ENCODE results near the gene SDCCAG8.

The SDCCAG8 gene

GRCh38 chr1:243470502-243470901 lies 214.7 kb downstream of the SDCCAG8 start:
- no peak for DNase-seq

GRCh38 chr1:243471026-243471685 lies 215.3 kb downstream of the SDCCAG8 start:
- no peak for DNase-seq

DNA sequence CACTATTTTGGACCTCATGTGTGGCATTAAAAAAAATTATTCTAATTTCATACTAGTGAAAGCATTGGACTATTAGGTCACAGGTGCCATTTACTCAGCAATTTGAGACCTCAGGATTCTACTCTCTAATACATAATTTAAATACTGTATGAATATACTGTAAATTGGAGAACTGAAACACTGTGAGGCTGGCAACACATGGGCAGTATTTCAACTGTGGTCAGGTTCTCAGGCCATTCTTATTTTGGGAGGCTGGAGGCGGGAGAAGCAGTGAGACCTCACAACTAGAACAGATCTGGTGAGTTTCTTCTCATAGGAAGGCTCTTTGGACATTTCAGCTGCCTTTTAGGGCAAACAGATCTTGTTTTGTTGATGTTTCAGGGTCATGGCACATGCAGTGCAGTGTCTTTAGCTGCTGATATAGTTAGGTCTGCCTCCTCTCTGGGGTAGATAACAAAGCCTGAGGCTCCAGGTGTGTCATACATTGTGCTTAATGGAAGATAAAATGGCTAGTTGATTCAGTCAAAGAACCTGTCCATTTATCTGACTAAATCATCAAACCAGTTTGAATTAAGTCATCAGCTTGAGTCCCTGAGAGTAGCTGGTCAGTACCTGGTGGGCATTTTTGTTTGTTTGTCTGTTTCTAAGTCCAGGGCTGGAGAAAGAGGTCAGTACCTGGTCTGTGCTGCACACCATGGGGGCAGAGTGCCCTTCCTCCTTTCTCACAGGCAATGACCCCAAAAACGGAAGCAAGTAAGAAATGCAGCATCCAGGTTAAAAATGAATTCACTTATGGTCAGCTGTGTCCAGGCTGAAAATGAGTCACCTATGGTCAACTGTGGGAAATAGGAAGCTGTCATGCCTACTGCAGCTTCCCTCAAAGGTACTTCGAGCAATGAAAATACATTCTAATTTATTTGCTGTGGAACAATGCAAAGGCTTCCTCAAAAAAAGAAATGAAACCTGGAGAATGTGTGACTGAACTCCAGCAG lies 216.2 kb downstream of the SDCCAG8 start:
- DNase-seq, result no peak

DNA sequence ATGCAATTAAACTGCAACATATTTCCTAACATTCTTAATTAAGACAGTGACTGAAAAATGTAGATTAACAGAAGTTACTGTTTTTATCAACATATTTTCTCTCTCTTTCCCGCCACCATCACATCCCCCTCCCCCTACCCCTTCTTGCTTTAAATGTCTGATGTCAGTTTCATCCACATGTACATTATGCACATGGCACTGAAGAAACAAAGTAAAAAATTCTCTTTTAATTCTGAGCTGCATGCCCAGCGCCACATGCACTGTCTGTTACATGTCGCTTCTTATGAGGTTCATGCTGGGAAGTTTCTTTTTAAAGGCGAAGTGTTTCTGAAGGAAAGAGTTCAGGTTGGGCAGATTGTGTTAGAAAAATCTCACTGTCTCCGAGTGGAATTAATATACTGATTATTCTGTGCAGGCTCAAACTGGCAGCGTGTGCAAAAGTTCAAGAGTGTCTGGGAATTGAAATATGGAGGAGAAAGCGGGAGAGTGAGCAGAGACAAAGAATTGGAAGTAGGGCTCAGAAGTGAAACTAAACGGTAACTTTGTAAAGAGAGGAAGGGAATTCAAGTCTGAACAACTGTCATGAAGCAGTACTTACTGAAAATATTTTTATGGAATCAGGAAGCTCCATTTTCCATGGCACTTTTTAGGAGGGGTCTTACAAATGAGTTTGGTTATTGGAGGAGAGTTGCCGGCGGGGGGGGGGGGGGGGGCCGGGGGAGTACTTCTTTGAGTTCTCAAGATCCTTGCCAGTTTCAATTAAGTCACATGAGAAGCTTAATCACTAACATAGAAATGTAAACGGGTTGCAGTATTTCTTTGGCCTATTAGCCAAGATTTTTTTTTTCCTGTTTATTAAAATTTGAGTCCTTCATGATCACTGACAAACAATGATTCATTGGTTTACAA lies 217.6 kb downstream of the SDCCAG8 start:
- DNase-seq, result no peak

GRCh38 chr1:243474136-243474881 lies 218.5 kb downstream of the SDCCAG8 start:
- no peak for DNase-seq

DNA sequence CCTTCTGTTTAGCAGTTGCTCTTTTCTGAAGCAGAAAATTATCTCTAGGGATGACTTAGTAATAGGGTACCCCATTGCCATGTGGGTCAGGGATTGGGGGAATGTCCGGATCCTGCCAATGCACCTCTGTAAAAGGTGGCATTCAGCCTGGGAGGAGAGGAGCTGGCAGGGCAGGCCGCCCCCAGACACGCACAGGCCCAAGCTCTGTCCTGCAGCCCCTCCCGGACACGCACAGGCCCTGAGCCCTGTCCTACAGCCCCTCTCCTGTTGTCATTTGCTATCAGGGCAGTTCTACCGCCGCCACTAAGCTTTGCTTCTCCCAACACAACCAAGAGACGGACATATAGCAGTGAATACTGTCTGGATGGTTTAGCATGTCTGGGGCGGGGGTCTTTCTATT lies 219.1 kb downstream of the SDCCAG8 start:
- no peak for DNase-seq

GRCh38 chr1:243475966-243476365 lies 220.1 kb downstream of the SDCCAG8 start:
- no peak for DNase-seq

DNA sequence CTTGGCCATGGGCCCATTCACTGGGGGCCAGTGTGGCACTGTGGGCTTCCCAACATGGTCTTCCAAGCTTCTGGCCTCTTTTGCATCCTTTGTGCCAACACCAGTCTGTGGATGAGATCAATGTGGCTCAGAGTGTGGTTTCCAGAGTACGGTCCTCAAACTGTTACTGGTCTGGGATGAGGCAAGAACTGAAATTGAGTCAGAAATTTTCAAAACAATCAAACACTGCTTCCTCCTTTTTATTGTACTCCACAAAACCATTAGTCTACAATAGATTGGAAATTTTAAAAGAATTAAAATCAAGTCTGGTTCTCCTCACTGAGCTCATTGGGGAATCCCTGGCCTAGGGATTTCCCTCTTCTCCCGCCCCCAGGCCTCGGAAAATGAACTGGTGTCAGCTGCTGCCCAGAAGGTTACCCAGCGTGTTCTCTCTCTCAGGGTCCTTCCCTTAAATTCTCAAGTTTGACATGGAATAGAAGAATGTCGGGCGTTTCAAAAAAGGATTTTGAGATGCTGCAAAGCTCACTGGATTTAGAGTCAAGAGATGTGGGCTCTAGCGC lies 222.0 kb downstream of the SDCCAG8 start:
- DNase-seq, result no peak

GRCh38 chr1:243481101-243481500 lies 225.3 kb downstream of the SDCCAG8 start:
- DNase-seq, result no peak

DNA sequence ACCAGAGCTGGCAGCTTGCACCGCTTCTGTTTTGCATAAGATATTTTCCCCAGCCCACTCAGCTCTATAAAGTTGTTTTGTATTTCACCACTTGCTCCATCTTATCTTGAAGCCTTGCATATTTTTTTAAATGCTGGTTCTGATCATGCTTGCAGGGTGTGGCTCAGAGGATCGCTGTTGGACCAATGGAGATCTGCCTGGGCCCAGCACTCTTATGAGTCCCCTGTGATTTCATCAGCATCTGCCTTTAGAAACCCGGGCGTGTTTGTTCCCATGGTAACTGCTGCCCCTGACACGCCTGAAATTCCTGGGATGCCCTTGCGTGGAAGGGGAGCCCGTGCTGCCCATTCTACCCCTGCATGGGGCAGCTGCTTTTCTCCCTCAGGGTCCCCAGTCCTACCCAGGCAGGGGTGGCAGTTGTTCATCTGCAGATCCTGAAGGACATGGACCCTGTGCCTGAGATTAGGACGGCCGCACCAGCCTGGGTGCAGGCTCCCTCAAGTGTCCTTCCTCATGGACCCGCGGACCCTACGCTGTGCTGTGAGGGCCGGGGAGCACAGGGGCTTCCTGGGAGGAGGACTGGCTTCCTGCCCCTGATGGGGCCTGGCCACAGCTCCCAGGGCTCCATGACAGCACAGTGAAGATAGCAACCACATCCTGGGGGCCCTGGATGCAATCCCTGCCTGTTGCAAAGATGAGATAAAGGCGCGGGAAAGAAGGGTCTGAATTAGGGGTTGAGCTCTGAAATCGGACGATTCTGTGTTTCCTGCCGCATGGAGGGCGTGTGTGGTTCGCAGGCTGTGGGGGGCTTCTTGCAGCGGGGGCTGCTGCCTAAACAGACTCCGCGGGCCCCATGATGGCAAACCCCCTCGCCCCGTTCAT lies 226.5 kb downstream of the SDCCAG8 start:
- DNase-seq, result no peak

DNA sequence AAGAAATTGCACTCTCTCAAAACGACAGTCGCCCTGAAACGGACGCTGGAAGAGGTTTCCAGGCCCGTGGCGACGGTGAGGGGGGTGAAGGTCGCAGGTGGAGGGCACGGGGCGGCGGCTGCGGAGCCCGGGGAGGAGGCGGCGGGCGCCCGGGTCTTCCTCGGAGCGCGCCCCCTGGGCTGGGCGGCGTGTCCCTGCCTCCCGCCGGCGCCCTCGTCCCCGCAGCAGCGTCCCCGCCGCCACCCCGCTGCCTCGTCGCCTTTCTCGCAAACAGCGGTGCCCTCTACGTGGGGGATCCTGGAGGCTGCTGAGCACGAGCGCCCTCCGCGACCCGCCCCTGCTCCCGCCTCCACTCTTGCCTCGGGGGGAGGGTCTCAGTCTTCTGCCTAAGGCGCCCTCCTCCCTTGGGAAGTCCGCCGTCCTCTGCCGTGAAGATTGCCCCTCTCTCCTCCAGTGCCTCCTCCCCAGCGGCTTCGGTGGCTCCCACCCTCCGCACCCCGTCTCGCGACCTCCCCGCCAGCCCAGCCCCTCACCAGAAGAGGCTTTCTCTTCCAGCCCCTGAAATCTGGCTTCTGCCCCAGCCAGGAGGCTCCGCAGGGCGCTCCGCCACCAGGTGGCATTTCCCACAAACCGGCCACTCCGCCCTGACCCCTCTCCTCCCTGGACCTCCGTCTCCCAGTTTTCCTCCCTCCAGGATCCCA lies 227.4 kb downstream of the SDCCAG8 start:
- DNase-seq, result no peak

GRCh38 chr1:243483952-243484351 lies 228.1 kb downstream of the SDCCAG8 start:
- no peak for DNase-seq

DNA sequence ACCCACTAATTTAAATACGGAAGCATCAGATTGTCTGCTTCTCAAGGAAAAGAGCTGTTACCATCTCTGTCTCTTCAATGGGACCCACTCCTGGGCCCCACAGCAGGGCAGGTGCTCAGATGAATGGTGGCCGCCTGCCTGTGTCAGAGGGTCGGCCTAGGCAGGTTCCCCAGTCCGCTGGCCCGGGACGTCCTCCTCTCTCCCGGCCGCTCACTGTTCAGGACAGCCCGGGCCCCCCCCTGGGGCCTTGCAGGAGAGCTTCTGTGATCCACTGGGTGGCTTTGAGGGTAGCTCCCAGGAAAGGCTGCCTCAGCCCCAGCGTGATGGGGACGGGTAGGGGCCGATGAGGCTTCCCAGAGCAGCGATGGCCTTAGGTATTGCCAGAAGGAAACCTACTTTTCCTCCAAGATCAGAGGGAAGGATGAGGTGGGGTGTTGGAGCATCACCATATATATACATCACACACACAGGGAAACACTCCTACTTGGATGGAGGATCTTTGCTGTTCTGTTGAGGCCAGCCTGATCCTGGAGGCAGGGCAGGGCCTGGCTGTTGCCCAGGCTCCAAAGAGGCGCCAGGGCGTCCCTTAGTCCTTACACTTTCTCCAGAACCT lies 231.3 kb downstream of the SDCCAG8 start:
- no peak for DNase-seq

GRCh38 chr1:243487649-243488227 lies 231.9 kb downstream of the SDCCAG8 start:
- DNase-seq, result no peak

DNA sequence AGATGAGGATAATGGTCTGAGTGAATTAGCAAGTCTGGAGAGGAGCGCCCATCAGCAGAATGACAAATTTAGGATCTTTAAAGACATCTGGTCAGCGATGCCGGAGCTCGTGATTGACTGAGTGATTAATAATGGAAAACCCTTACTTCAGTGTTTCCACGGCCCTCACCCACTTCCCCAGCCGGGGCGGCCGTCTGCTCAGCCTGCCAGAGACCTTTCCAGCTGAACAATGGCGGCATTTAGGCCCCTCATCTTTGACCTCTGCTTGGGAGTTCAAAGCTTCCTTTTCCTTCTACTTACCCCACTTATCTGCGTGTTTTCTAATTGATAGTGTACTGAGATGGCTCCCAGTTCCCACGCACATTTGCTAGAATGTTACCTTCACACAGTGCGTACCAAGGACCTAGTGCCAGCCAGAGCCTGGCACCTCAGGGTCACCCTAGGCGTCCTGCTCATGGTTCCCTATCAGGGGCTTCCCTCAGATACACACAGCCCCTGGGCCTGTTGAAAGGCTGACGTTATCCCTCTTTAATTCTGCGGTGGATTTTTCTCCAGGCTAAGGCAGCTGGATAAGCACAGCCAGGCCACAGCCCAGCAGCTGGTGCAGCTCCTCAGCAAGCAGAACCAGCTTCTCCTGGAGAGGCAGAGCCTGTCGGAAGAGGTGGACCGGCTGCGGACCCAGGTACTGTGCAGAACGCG lies 232.8 kb downstream of the SDCCAG8 start:
- no peak for DNase-seq

DNA sequence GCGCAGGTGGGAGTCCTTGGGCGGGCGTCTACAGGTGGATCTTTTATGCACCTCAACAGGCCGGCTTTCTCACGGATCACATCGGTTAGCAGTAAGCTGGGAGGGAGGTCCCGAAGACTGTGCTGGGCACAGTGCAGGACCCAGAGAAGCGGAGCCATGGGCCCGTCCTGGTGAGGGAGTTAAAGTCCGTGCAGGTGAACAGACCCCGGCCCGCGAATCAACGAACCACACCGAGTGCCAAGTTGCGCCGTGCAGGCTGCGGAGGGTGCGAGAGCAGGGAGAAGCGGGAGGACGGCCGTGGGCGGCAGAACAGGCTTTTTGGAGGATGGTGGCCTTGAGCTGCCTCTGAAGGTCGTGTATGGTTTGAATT lies 233.3 kb downstream of the SDCCAG8 start:
- DNase-seq, result no peak

DNA sequence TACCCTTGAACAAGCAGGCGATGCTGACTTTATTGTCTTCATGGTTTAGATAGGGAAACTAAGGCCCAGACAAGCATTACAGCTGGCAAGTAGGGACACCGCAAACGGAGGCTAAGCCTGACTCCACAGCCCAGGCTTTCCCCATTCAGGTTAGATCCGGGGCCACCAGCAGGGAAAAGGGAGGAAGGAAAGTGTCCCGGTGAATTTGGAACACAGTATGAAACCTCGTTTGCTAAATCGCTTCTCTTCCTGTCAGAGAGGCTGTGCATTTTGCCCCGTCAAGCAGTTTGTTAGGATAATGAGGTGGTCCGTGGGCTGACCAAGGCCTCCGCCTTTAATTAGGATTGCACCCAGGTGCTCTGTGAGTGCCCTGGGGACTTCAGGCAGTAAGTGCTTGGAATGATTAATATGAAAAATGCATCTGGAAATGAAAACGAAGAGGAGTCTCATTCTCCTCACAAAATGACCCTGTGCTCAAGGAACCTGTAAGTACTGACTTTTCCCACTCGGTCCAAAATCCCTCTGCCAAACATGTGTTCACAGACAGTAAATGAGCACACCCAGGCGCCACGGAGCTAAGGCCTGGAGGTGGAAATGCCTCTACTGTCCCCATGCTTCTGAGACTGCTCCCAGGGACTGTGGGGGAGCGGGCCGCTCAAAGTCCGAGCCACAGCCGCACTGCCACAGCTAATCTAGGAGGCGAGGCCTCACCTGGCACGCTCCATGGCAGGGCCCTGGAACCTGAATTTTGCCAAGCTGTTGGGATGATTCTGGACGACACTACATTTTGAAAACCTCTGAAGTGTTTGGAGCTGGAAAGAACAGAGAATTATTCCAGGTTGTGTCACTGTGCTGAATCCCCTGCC lies 234.1 kb downstream of the SDCCAG8 start:
- DNase-seq, result no peak
